ENCODE data around the gene KANSL1.

DNA sequence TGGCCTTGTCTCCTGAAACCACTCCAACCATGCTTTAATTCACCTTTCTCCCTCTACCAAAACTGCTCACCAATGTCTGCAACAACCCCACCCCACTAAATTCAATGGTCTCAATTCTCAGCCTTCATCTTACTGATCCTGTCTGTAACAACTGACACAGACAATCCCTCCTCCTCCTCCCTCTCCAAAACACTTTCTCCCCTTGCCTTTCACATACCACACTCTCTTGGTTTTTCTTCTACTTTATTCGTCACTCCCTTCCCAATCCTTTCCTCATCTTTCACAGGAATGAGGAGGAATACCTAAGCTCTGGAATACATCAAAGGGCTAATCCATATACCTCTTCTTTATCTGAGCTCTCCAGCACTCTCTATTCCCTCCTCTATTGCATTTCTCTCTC is 128.8 kb downstream of the KANSL1 start:
- TF ChIP-seq, protein P1, sequence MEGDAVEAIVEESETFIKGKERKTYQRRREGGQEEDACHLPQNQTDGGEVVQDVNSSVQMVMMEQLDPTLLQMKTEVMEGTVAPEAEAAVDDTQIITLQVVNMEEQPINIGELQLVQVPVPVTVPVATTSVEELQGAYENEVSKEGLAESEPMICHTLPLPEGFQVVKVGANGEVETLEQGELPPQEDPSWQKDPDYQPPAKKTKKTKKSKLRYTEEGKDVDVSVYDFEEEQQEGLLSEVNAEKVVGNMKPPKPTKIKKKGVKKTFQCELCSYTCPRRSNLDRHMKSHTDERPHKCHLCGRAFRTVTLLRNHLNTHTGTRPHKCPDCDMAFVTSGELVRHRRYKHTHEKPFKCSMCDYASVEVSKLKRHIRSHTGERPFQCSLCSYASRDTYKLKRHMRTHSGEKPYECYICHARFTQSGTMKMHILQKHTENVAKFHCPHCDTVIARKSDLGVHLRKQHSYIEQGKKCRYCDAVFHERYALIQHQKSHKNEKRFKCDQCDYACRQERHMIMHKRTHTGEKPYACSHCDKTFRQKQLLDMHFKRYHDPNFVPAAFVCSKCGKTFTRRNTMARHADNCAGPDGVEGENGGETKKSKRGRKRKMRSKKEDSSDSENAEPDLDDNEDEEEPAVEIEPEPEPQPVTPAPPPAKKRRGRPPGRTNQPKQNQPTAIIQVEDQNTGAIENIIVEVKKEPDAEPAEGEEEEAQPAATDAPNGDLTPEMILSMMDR (IDR thresholded peaks at IDR 0.05), result no peak
- no peak for TF ChIP-seq POLR2A (IDR thresholded peaks at IDR 0.05)
